ENCODE results near the gene PRR14L. TPM values are rescaled to one million over a fixed set of nuclear protein-coding genes. Genes with fewer than 3 reads are reported as not detected.

The PRR14L gene
- total RNA-seq, 6 donors from 2014 or later: 23.7 to 57.6 (median 40.6) TPM

DNA sequence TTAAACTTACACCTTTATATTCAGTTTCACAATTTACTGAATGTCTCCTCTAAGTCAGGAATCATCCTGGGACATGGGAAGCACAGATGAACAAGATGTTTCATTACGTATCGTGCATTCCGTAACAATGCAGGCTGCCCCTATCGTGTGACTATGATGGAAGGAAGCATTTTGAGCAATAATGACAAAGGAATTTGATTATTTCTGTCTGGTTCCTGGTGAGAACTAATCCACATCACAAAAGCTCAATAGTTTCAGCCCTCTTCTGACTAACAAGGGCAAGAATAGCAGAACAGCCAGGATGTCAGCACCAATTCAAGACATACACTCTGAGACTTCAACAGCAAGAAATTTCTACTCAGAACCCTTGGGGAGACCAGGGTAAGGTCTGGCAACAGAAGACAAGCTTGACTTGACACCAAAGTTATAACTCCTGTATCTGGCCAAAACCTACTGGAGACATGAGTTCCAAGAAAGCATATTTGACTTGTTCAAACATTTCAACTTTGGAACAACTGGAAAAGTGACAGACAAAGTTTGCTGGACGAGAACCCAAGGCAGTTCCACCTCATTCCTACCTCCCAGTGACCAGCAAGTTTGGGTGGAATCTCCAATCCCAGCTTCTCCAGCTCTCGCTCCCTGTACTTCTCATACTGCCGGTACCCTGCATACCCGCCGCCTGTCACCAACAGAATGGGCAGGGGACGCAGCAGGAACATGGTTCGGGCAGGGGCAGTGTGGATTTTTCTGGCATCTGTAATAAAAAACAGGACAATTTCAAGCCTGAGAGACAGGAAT, 102.2 kb downstream of the PRR14L start:
- H3K9me3 ChIP-seq: no peaks in the 10 kb centered on the region
- WGBS, 2 donors: 88 to 90% methylated on average over 11 of the region's 11 CpGs
- no peak overlapping the region for H3K4me3 ChIP-seq
- H3K36me3 ChIP-seq: peaks cover 0 to 39% (median 10%) of the 10 kb centered on the region in 4 donors
- H3K27ac ChIP-seq: peak overlapping the region in 1 of 4 donors; percentile 22
- TF ChIP-seq POLR2A (IDR thresholded peaks at IDR 0.05) (no peak), POLR2AphosphoS5 (IDR thresholded peaks at IDR 0.05) (no peak), EP300 (IDR thresholded peaks at IDR 0.05) (no peak)
- TF ChIP-seq, protein P1, sequence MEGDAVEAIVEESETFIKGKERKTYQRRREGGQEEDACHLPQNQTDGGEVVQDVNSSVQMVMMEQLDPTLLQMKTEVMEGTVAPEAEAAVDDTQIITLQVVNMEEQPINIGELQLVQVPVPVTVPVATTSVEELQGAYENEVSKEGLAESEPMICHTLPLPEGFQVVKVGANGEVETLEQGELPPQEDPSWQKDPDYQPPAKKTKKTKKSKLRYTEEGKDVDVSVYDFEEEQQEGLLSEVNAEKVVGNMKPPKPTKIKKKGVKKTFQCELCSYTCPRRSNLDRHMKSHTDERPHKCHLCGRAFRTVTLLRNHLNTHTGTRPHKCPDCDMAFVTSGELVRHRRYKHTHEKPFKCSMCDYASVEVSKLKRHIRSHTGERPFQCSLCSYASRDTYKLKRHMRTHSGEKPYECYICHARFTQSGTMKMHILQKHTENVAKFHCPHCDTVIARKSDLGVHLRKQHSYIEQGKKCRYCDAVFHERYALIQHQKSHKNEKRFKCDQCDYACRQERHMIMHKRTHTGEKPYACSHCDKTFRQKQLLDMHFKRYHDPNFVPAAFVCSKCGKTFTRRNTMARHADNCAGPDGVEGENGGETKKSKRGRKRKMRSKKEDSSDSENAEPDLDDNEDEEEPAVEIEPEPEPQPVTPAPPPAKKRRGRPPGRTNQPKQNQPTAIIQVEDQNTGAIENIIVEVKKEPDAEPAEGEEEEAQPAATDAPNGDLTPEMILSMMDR (IDR thresholded peaks at IDR 0.05): no peak
- no peak for DNase-seq
- H3K27me3 ChIP-seq: no peaks in the 10 kb centered on the region
- ATAC-seq (ENCODE audit: low FRiP score in 2 of 2): no peak
- H3K4me1 ChIP-seq: peaks cover 5 to 23% (median 12%) of the 10 kb centered on the region in 4 donors

DNA sequence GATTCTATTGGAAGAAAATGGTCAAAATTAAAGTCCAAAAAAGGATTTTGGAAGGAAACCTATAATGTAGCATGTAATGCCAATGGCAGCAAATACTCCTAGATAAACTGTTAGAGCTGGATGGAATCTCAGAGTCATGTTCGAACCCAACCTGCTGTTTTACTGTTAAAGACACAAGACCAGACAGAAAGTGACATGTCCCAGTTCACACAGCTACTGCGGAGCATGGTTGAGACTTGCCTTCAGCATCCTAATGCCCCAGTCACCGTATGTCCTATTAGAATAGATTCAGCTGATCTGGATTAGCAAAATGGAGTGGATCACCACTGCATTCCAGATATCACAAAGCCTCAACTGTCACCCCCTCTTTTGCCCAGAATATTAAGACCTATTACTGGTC, 102.9 kb downstream of the PRR14L start:
- Histone ChIP-seq H3K4me1 (peaks cover 8 to 24% (median 14%) of the 10 kb centered on the region in 4 donors), H3K4me3 (no peak overlapping the region), H3K27me3 (no peaks in the 10 kb centered on the region), H3K36me3 (peaks cover 0 to 39% (median 10%) of the 10 kb centered on the region in 4 donors), H3K27ac (peak overlapping the region in 2 of 4 donors; percentile 8 to 22), H3K9me3 (no peaks in the 10 kb centered on the region)
- WGBS, 2 donors: 96% methylated on average over 3 of the region's 3 CpGs
- no peak for ATAC-seq (ENCODE audit: low FRiP score in 2 of 2)
- TF ChIP-seq POLR2AphosphoS5 (IDR thresholded peaks at IDR 0.05): no peak
- TF ChIP-seq POLR2A (IDR thresholded peaks at IDR 0.05): no peak
- no peak for TF ChIP-seq EP300 (IDR thresholded peaks at IDR 0.05)
- TF ChIP-seq, protein P1 (IDR thresholded peaks at IDR 0.05): no peak
- no peak for DNase-seq

DNA sequence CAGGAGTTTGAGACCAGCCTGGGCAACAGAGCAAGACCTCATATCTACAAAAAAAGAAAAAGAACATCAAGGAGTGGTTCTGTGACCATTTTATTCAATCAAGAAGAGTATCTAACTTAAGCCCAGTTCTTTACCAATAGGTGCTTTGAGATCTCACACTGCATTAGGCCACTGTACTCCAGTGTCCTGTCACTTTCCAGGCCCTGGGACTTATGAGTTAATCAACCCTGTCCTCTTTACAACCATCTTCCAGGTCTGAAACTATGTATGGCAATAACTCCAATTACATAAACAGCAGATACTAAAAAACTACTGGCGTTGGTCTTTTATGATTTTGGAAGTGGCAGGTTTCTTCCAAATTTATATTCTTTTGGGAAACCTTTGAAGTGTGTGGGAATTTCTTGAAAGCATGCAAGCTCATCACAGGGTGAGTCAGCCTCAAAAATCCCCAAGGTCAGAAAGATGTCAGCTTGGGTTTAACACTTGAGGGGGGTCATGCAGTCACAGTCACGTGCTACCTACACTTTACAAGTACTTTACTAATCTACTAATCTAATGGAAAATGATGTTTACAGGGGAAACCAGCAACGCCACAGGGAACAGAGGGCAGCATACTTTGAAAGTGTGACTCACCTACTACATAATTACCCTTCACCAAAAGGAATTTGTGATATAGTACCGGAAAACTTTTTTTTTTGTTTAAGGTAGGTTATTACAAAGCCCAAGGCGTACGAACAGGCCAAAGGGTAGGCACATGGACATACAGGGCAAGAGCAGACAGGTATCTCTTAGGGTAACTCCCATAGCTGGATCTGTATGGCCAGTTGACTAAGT, 103.5 kb downstream of the PRR14L start:
- H3K4me3 ChIP-seq: no peak overlapping the region
- H3K9me3 ChIP-seq: no peaks in the 10 kb centered on the region
- H3K27me3 ChIP-seq: no peaks in the 10 kb centered on the region
- peaks cover 8 to 24% (median 14%) of the 10 kb centered on the region in 4 donors for H3K4me1 ChIP-seq
- peaks cover 0 to 39% (median 10%) of the 10 kb centered on the region in 4 donors for H3K36me3 ChIP-seq
- H3K27ac ChIP-seq: peak overlapping the region in 2 of 4 donors; percentile 8 to 22
- TF ChIP-seq POLR2A (IDR thresholded peaks at IDR 0.05): no peak
- TF ChIP-seq EP300 (IDR thresholded peaks at IDR 0.05): no peak
- peak in 1 of 2 donors; percentile 9 for TF ChIP-seq POLR2AphosphoS5 (IDR thresholded peaks at IDR 0.05)
- TF ChIP-seq, protein P1 (IDR thresholded peaks at IDR 0.05): no peak
- DNase-seq (no peak), ATAC-seq (ENCODE audit: low FRiP score in 2 of 2) (peak in 1 of 2 donors; percentile 53)
- 62 to 63% methylated on average over 6 of the region's 6 CpGs for WGBS, 2 donors

DNA sequence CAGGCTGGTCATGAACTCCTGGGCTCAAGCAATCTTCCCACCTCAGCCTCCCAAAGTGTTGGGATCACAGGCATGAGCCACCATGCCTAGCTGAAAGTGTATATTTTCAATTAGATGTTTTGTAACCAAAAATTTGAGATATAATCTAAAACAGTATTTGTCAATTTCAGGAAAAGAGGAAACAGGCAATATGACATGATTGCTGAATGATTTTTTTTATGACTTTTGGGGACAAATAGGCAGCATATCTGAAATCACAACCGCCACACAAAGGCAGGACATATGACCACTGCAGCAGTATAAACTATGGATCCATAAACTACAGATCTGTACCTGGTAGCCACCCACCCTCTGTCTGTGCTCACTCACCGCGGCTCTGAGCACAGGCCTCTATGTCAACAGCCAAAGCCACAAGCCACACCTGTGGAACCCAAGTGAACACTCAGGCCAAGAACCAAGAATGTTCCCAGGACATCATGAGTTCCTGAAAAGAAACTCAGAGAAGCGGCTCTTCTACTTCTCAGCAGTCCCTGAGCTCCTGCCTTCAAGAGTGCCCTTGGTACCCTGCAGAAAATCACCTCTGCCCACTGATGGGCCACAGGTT, 110.4 kb downstream of the PRR14L start:
- WGBS, 2 donors: 56 to 57% methylated on average over 4 of the region's 4 CpGs
- ATAC-seq (ENCODE audit: low FRiP score in 2 of 2) (peak in 1 of 2 donors; percentile 66), DNase-seq (peak in 1 of 2 donors; percentile 81)
- H3K27ac ChIP-seq: peak overlapping the region; percentile 88 to 93 (median 89)
- H3K36me3 ChIP-seq: no peaks in the 10 kb centered on the region
- H3K9me3 ChIP-seq: no peaks in the 10 kb centered on the region
- no peak for TF ChIP-seq POLR2A (IDR thresholded peaks at IDR 0.05)
- no peak for TF ChIP-seq EP300 (IDR thresholded peaks at IDR 0.05)
- peak in 1 of 2 donors; percentile 15 for TF ChIP-seq POLR2AphosphoS5 (IDR thresholded peaks at IDR 0.05)
- TF ChIP-seq, protein P1 (IDR thresholded peaks at IDR 0.05): no peak
- H3K4me1 ChIP-seq: peaks cover 11 to 50% (median 42%) of the 10 kb centered on the region in 4 donors
- no peak overlapping the region for H3K4me3 ChIP-seq
- H3K27me3 ChIP-seq: no peaks in the 10 kb centered on the region

Data from upper lobe of left lung (tissue), 6 donors.